Adrenal gland (tissue), 12 donors: Measurements from ENCODE around the gene ABCB10. TPM values are rescaled to one million over a fixed set of nuclear protein-coding genes. Genes with fewer than 3 reads are reported as not detected.

Experiments
- DNase-seq, 7 donors: peaks; one replicate each; pipeline ENCODE4 v3.0.0-alpha.2; 2019 to 2020
- H3K27ac ChIP-seq, 5 donors: fragments of 200-600 bp; sonication (generic) in 4 of 5; 1 replicate in 3 of 5; 2 replicates in 2 of 5; pipeline versions ENCODE4 v1.5.1 to v1.8.0; 2016 to 2020; ENCODE audit warnings: mild to moderate bottlenecking in 1 of 5
- H3K27me3 ChIP-seq: fragments of 200-600 bp; 2 replicates; pipeline ENCODE4 v1.8.0; 2021
- H3K36me3 ChIP-seq, 2 donors: fragments of 200-600 bp; replicated peaks in 1 of 2; 1 replicate in 1 of 2; 2 replicates in 1 of 2; pipeline versions ENCODE4 v1.5.1 to v1.8.0; 2018 to 2022
- H3K4me1 ChIP-seq, 2 donors: fragments of 200-600 bp; replicated peaks in 1 of 2; 1 replicate in 1 of 2; 2 replicates in 1 of 2; pipeline versions ENCODE4 v1.5.1 to v1.8.0; 2018 to 2021
- H3K4me3 ChIP-seq, 4 donors: fragments of 200-600 bp; sonication (generic) in 3 of 4; one replicate each; pipeline ENCODE4 v1.5.1; 2016 to 2018
- H3K9me3 ChIP-seq, 3 donors: fragments of 200-600 bp; sonication (generic) in 1 of 3; replicated peaks in 1 of 3; 1 replicate in 2 of 3; 2 replicates in 1 of 3; pipeline versions ENCODE4 v1.5.1 to v1.8.0; 2016 to 2021
- POLR2A ChIP-seq, 2 donors: fragments of 450-650 bp; IDR thresholded peaks; one replicate each; pipeline ENCODE4 v1.6.1; 2017; ENCODE audit warnings: antibody characterized with exemption in 2 of 2, mild to moderate bottlenecking in 2 of 2, moderate library complexity in 1 of 2
- WGBS, 4 donors: extraction: QIAGEN DNeasy Blood & Tissue Kit in 2 of 4; methylation state at CpG; one replicate each; pipeline versions ENCODE4 v1.1.5 to v1.1.7; 2013 to 2017; 5-methylcytosine and 5-hydroxymethylcytosine counted together
- intact Hi-C, 2 donors: fragments of 100-400 bp; cut with DNase I; formaldehyde crosslinking; loops; one replicate each; pipeline versions ENCODE4 v1.14.1 to v1.15.0; 2022 to 2023
- polyA plus RNA-seq, 3 donors: library from polyadenylated mRNA; stranded (reverse); fragments of 200-250 nt in 2 of 3; fragments of 350-450 nt in 1 of 3; fragmentation: Illumina TruSeq in 1 of 3; extraction: RNeasy Lipid Tissue Mini Kit (QIAGEN cat#74804) in 1 of 3; gene quantifications; one replicate each; pipeline ENCODE4 v1.2.3, GENCODE V29; 2013 to 2014
- total RNA-seq, 9 donors: library from RNA; depleted of rRNA in 4 of 9; stranded (reverse); fragments of >200 nt in 4 of 9; fragments of 120-200 nt in 1 of 9; fragmentation: NEBNext Ultra II Directional in 1 of 9; extraction: Animal tissue kit (Norgen Biotek cat#: 25700) in 1 of 9; gene quantifications; one replicate each; pipeline versions ENCODE4 v1.1.0 to v1.2.4, GENCODE V29; 2013 to 2023
- TF ChIP-seq, protein P1 (sequence below), 6 experiments: fragments of 450-650 bp in 4 of 6; fragments of 200-600 bp in 2 of 6; sonication (generic) in 1 of 6; IDR thresholded peaks; 1 replicate in 5 of 6; 2 replicates in 1 of 6; pipeline versions ENCODE4 v1.5.1 to v1.8.0; 2016 to 2021; ENCODE audit warnings: antibody characterized with exemption in 6 of 6, mild to moderate bottlenecking in 2 of 6, moderate library complexity in 1 of 6
- donor health status: healthy with polysubstance abuse.
- donor health status: Bipolar disorder and iron deficiency.
- donor health status: DM: yes; HTN: yes; CAD: no.
- donor health status: DM: no; HTN: no; CAD: no.
- donor health status: DM: no; HTN: no; CAD: no.
- donor health status: DM: yes; HTN: yes; CAD: no.

ABCB10 gene
- total and polyA plus RNA-seq, 12 donors: 4.7 to 15.0 (median 12.2) TPM

DNA sequence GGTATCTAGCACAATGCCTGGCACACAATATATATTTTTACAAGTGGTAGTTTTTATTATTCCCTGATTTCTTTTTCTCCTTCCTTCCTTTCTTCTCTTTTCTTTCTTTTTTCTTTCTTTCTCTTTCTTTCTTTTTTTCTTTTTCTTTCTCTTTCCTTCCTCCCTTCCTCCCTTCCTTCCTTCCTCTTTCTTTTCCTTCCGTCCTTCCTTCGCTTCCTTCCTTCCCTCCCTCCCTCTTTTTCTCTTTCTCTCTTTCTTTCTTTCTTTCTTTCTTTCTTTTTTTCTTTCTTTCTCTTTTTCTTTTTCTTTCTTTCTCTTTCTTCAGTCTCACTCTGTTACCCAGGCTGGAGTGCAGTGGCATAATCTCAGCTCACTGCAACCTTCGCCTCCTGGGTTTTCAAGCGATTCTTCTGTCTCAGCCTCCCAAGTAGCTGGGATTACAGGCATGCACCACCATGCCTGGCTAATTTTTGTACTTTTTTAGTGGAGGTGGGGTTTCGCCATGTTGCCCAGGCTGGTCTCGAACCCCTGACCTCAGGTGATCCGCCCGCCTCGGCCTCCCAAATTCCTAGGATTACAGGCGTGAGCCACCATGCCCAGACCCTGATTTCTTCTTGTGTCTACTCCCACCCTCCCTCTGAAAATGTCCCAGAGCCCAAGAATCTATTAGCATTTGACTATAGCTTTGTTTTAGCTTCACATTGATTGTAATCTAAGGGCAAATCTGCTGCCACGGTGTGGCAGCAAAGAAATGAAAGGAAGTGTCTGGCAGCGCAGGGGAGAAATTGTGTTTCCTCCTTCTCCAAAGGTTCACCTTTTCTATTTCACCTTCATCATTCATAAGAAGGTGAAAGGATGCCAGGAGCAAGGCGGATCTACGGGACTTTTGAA, 19.9 kb upstream of the ABCB10 start:
- Histone ChIP-seq H3K27ac (peak overlapping the region in 2 of 5 donors; percentile 54 to 57), H3K36me3 (no peaks in the 10 kb centered on the region), H3K9me3 (no peaks in the 10 kb centered on the region), H3K27me3 (no peaks in the 10 kb centered on the region), H3K4me3 (peak overlapping the region in 1 of 4 donors; percentile 25), H3K4me1 (peaks cover 4 to 20% of the 10 kb centered on the region in 2 donors)
- WGBS, 4 donors: 65 to 72% (median 67%) methylated on average over 14 of the region's 14 CpGs
- DNase-seq: no peak
- intact Hi-C loops: no loop called here
- TF ChIP-seq POLR2A (IDR thresholded peaks at IDR 0.05): no peak
- TF ChIP-seq, protein P1, sequence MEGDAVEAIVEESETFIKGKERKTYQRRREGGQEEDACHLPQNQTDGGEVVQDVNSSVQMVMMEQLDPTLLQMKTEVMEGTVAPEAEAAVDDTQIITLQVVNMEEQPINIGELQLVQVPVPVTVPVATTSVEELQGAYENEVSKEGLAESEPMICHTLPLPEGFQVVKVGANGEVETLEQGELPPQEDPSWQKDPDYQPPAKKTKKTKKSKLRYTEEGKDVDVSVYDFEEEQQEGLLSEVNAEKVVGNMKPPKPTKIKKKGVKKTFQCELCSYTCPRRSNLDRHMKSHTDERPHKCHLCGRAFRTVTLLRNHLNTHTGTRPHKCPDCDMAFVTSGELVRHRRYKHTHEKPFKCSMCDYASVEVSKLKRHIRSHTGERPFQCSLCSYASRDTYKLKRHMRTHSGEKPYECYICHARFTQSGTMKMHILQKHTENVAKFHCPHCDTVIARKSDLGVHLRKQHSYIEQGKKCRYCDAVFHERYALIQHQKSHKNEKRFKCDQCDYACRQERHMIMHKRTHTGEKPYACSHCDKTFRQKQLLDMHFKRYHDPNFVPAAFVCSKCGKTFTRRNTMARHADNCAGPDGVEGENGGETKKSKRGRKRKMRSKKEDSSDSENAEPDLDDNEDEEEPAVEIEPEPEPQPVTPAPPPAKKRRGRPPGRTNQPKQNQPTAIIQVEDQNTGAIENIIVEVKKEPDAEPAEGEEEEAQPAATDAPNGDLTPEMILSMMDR (IDR thresholded peaks at IDR 0.05): no peak

DNA sequence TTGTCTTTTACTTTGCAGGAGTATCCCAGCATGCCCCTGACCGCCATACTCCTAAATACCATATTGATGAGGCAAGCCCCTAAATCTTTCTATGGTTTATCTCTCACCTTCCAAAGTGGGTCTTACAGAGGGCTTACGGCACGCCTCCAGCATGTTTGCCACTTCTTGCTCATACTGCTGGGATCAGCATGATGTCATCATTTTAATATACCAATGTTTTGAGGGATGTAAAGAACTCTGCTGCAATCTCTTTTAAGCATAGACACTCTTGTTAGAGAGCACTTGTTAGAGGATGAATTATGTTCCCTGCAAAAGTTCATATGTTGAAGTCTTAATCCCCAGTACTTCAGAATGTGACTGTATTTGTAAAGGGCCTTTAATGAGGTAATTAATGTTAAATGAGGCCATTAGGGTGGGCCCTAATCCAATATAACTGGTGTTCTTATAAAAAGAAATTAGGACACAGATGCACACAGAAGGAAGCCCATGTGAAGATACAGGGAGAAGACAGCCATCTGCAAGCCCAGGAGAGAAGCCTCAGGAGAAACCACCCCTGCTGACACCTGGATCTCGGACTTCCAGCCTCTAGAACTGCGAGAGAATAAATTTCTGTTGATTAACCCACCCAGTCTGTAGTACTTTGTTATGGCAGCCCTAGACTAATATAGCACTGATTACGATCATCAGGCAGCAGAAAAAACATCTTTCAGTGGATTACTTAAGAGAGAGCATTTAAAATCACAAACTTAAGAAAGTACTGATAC, 16.4 kb upstream of the ABCB10 start:
- intact Hi-C loops: no loop called here
- no peaks in the 10 kb centered on the region for H3K9me3 ChIP-seq
- no peaks in the 10 kb centered on the region for H3K36me3 ChIP-seq
- no peaks in the 10 kb centered on the region for H3K27me3 ChIP-seq
- no peak for DNase-seq
- TF ChIP-seq, protein P1 (IDR thresholded peaks at IDR 0.05): no peak
- H3K27ac ChIP-seq: no peak overlapping the region
- H3K4me1 ChIP-seq: peaks cover 4 to 14% of the 10 kb centered on the region in 2 donors
- no peak overlapping the region for H3K4me3 ChIP-seq
- 92 to 94% (median 94%) methylated on average over 6 of the region's 6 CpGs for WGBS, 4 donors

DNA sequence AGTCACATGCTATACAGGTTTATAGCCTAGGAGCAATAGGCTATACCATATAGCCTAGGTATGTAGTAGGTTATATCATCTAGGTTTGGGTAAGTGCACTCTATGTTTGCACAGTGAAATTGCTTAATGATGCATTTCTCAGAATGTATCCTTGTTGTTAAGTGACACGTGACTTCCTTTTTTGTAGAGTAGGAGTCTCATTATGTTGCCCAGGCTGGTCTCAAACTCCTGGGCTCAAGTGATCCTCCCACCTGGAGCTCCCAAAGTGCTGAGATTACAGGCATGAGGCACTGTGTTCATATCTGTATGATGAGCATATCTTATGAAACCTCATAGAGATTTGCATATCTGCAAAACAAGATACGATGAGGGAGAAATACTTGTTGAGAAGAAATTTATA, 13.8 kb upstream of the ABCB10 start:
- no peaks in the 10 kb centered on the region for H3K9me3 ChIP-seq
- TF ChIP-seq, protein P1 (IDR thresholded peaks at IDR 0.05): no peak
- no peak for TF ChIP-seq POLR2A (IDR thresholded peaks at IDR 0.05)
- no peaks in the 10 kb centered on the region for H3K27me3 ChIP-seq
- no peak overlapping the region for H3K4me3 ChIP-seq
- no peak overlapping the region for H3K27ac ChIP-seq
- no peak for DNase-seq
- H3K4me1 ChIP-seq: no peaks in the 10 kb centered on the region
- 66 to 93% (median 78%) methylated on average over 2 of the region's 2 CpGs for WGBS, 4 donors
- H3K36me3 ChIP-seq: no peaks in the 10 kb centered on the region
- intact Hi-C loops: no loop called here

DNA sequence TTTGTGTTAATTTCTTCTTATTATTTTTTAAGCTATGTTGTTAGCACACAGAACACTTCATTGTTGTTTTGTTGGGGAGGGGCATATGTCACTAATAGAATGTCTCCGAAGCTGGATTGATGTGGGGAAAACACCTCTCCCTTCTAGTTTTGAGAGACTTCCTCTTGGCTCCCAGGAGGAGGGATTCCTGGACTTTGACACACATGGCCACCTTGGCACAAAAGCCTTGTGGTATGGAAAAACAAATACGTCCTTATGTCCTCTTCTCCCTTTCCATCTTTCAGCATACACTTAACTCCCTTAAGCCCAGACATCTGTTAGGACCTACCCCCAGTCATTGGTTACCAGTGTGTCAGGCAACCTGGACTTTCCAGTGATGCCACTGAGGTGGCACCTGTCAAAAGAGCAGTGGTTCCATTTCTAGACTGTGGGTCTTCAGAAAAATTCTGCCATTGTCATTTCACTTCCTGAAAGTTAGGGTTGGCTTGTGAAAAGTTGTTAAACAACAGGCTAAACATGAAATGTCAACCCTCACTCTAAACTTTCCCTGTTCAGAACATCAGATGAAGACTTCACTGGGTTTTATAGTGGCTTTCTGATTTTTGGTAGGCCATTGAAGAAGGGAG, 12.5 kb upstream of the ABCB10 start:
- WGBS, 4 donors: 46 to 64% (median 50%) methylated on average over 2 of the region's 2 CpGs
- intact Hi-C loops: no loop called here
- Histone ChIP-seq H3K9me3 (no peaks in the 10 kb centered on the region), H3K4me3 (no peak overlapping the region), H3K4me1 (no peaks in the 10 kb centered on the region), H3K36me3 (no peaks in the 10 kb centered on the region), H3K27ac (no peak overlapping the region), H3K27me3 (no peaks in the 10 kb centered on the region)
- TF ChIP-seq POLR2A (IDR thresholded peaks at IDR 0.05): no peak
- TF ChIP-seq, protein P1 (IDR thresholded peaks at IDR 0.05): no peak
- peak in 1 of 7 donors; percentile 7 for DNase-seq
